ENCODE measurements around the gene ADGRF1. TPM values are rescaled to one million over a fixed set of nuclear protein-coding genes. Genes with fewer than 3 reads are reported as not detected.
"Not testable (repeated sequence)": the region's sequence is repeated elsewhere in the genome, so short reads cannot be mapped to it uniquely, and the experiment has no call there.

Gene ADGRF1
- polyA plus RNA-seq, 1 of the 3 experiments (the other 2 are of a cell fraction): not detected

- TF ChIP-seq, protein P1, sequence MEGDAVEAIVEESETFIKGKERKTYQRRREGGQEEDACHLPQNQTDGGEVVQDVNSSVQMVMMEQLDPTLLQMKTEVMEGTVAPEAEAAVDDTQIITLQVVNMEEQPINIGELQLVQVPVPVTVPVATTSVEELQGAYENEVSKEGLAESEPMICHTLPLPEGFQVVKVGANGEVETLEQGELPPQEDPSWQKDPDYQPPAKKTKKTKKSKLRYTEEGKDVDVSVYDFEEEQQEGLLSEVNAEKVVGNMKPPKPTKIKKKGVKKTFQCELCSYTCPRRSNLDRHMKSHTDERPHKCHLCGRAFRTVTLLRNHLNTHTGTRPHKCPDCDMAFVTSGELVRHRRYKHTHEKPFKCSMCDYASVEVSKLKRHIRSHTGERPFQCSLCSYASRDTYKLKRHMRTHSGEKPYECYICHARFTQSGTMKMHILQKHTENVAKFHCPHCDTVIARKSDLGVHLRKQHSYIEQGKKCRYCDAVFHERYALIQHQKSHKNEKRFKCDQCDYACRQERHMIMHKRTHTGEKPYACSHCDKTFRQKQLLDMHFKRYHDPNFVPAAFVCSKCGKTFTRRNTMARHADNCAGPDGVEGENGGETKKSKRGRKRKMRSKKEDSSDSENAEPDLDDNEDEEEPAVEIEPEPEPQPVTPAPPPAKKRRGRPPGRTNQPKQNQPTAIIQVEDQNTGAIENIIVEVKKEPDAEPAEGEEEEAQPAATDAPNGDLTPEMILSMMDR (IDR thresholded peaks at IDR 0.05): no peak
Measured at GRCh38 chr6:47090881-47091280, 48.7 kb upstream of the ADGRF1 start (continued).

- H3K36me3 ChIP-seq (replicated peaks in 1 of 2; ENCODE audit: control insufficient read depth in 1 of 2, insufficient read depth in 2 of 2, low read length in 1 of 2); H3K27me3 ChIP-seq (ENCODE audit: insufficient read depth); H4K20me1 ChIP-seq (ENCODE audit: insufficient read depth); H3K4me3 ChIP-seq (ENCODE audit: low read depth in 2 of 2, low read length in 1 of 2); H3K9me2 ChIP-seq; H3K79me2 ChIP-seq (ENCODE audit: insufficient read depth); H2AFZ ChIP-seq (ENCODE audit: low read depth); DNase-seq; H3K4me2 ChIP-seq; H3F3A ChIP-seq (replicated peaks; ENCODE audit: insufficient read depth); H3K9ac ChIP-seq; H3K9me3 ChIP-seq; POLR2A ChIA-PET; H3K27ac ChIP-seq (ENCODE audit: low read depth in 2 of 2, low read length in 1 of 2): not testable (repeated sequence)
- H3K4me1 ChIP-seq (ENCODE audit: control insufficient read depth in 1 of 2, insufficient read depth in 2 of 2, low read depth in 1 of 2, low read length in 1 of 2): peaks cover 0 to 11% of the 10 kb centered on the region in 2 experiments; a peak in 2 of 4 replicates
- WGBS (ENCODE audit: low lambda C conversion rate): 83% methylated on average over 4 of the region's 4 CpGs
- CTCF ChIA-PET: interaction anchor here (1.2 to 12.6 kb wide), 2 partner anchors 12 to 220 kb away, joined by 4 to 231 read pairs; partner anchors contain the start of gene TNFRSF21
Measured at GRCh38 chr6:47089473-47089872, 47.3 kb upstream of the ADGRF1 start.

- no peaks in the 10 kb centered on the region for H3F3A ChIP-seq (replicated peaks; ENCODE audit: insufficient read depth)
- no peaks in the 10 kb centered on the region for H3K79me2 ChIP-seq (ENCODE audit: insufficient read depth)
- H3K9ac ChIP-seq: no peak overlapping the region
- no peak for DNase-seq
- POLR2A ChIA-PET: no interaction called here
- 0 out of 2 replicates have a peak, but pooled peaks cover 5% of the 10 kb centered on the region for H3K27me3 ChIP-seq (ENCODE audit: insufficient read depth)
- H3K4me1 ChIP-seq (ENCODE audit: control insufficient read depth in 1 of 2, insufficient read depth in 2 of 2, low read depth in 1 of 2, low read length in 1 of 2): peaks cover 0 to 22% of the 10 kb centered on the region in 2 experiments; a peak in 2 of 4 replicates
- WGBS (ENCODE audit: low lambda C conversion rate): 77% methylated on average over 4 of the region's 4 CpGs
- H2AFZ ChIP-seq (ENCODE audit: low read depth): no peak overlapping the region
- no peaks in the 10 kb centered on the region for H3K36me3 ChIP-seq (replicated peaks in 1 of 2; ENCODE audit: control insufficient read depth in 1 of 2, insufficient read depth in 2 of 2, low read length in 1 of 2)
- no peaks in the 10 kb centered on the region for H3K9me3 ChIP-seq
- H3K27ac ChIP-seq (ENCODE audit: low read depth in 2 of 2, low read length in 1 of 2): no peak overlapping the region
- no peak overlapping the region for H3K4me2 ChIP-seq
- no peak overlapping the region for H3K4me3 ChIP-seq (ENCODE audit: low read depth in 2 of 2, low read length in 1 of 2)
- CTCF ChIA-PET: interaction anchor here (0.7 to 4.8 kb wide), 2 partner anchors 11 to 1054 kb away, joined by 3 to 32 read pairs; no protein-coding TSS in a partner anchor
- no peaks in the 10 kb centered on the region for H4K20me1 ChIP-seq (ENCODE audit: insufficient read depth)
- TF ChIP-seq YY1 (IDR thresholded peaks at IDR 0.05; ENCODE audit: low read depth): no peak
- H3K9me2 ChIP-seq: no peaks in the 10 kb centered on the region
Measured at GRCh38 chr6:47086051-47086770, 44.1 kb upstream of the ADGRF1 start.

GRCh38 chr6:47084610-47085009 lies 42.5 kb upstream of the ADGRF1 start:
- 86% methylated on average over 2 of the region's 2 CpGs for WGBS (ENCODE audit: low lambda C conversion rate)
- H3K4me1 ChIP-seq (ENCODE audit: control insufficient read depth in 1 of 2, insufficient read depth in 2 of 2, low read depth in 1 of 2, low read length in 1 of 2): peaks cover 0 to 23% of the 10 kb centered on the region in 2 experiments; a peak in 2 of 4 replicates
- CTCF ChIA-PET: interaction anchor here (0.6 to 4.8 kb wide), 4 partner anchors 12 to 225 kb away, joined by 3 to 32 read pairs (median 3); partner anchors contain the start of gene TNFRSF21
- H3K9me2 ChIP-seq: no peaks in the 10 kb centered on the region
- DNase-seq: no peak
- no peak overlapping the region for H3K4me3 ChIP-seq (ENCODE audit: low read depth in 2 of 2, low read length in 1 of 2)
- no peaks in the 10 kb centered on the region for H3K9me3 ChIP-seq
- POLR2A ChIA-PET: no interaction called here
- no peak overlapping the region for H3K9ac ChIP-seq
- H3K27me3 ChIP-seq (ENCODE audit: insufficient read depth): peaks cover 5% of the 10 kb centered on the region; the same call in 1 of the 2 replicates
- H3K79me2 ChIP-seq (ENCODE audit: insufficient read depth): no peaks in the 10 kb centered on the region
- no peaks in the 10 kb centered on the region for H4K20me1 ChIP-seq (ENCODE audit: insufficient read depth)
- H3K4me2 ChIP-seq: no peak overlapping the region
- no peaks in the 10 kb centered on the region for H3K36me3 ChIP-seq (replicated peaks in 1 of 2; ENCODE audit: control insufficient read depth in 1 of 2, insufficient read depth in 2 of 2, low read length in 1 of 2)
- H2AFZ ChIP-seq (ENCODE audit: low read depth): no peak overlapping the region
- no peak overlapping the region for H3K27ac ChIP-seq (ENCODE audit: low read depth in 2 of 2, low read length in 1 of 2)
- H3F3A ChIP-seq (replicated peaks; ENCODE audit: insufficient read depth): no peaks in the 10 kb centered on the region
- TF ChIP-seq RCOR1 (IDR thresholded peaks at IDR 0.05; ENCODE audit: low read length) (no peak), IRF3 (IDR thresholded peaks at IDR 0.05; ENCODE audit: low read depth, low read length) (no peak), EZH2phosphoT487 (IDR thresholded peaks at IDR 0.05; ENCODE audit: borderline replicate concordance, low read depth) (no peak), RAD21 (IDR thresholded peaks at IDR 0.05; ENCODE audit: low read length) (no peak), GATA2 (CRISPR knock-in tag; IDR thresholded peaks at IDR 0.05) (no peak), GABPA (IDR thresholded peaks at IDR 0.05; ENCODE audit: low read depth) (no peak), TCF12 (IDR thresholded peaks at IDR 0.05) (no peak), NRF1 (IDR thresholded peaks at IDR 0.05; ENCODE audit: low read depth, low read length) (no peak)
- TF ChIP-seq, protein P2, sequence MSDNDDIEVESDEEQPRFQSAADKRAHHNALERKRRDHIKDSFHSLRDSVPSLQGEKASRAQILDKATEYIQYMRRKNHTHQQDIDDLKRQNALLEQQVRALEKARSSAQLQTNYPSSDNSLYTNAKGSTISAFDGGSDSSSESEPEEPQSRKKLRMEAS (IDR thresholded peaks at IDR 0.05; ENCODE audit: low read depth): no peak
- TF ChIP-seq, protein P3, sequence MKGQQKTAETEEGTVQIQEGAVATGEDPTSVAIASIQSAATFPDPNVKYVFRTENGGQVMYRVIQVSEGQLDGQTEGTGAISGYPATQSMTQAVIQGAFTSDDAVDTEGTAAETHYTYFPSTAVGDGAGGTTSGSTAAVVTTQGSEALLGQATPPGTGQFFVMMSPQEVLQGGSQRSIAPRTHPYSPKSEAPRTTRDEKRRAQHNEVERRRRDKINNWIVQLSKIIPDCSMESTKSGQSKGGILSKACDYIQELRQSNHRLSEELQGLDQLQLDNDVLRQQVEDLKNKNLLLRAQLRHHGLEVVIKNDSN (IDR thresholded peaks at IDR 0.05; ENCODE audit: borderline replicate concordance, low read depth): no peak
- TF ChIP-seq, protein P1 (IDR thresholded peaks at IDR 0.05): no peak
